ENCODE results near the gene ZBTB39.
"Not testable (repeated sequence)": the region's sequence is repeated elsewhere in the genome, so short reads cannot be mapped to it uniquely, and the experiment has no call there.

ZBTB39 gene

GRCh38 chr12:57005980-57006808 lies at the start of gene ZBTB39:
TSS of gene ZBTB39 (minus strand) at chr12:57006546. CDS start at chr12:57004917, 1,629 bp downstream.
- no peak for DNase-seq

GRCh38 chr12:57055824-57056223 lies 49.5 kb upstream of the ZBTB39 start:
- DNase-seq = no peak

GRCh38 chr12:57053901-57054300 lies 47.6 kb upstream of the ZBTB39 start:
- not testable (repeated sequence) for DNase-seq

GRCh38 chr12:57053146-57053545 lies 46.8 kb upstream of the ZBTB39 start:
- DNase-seq = not testable (repeated sequence)

- no peak for DNase-seq
These were observed 44.7 kb upstream of the ZBTB39 start for GRCh38 chr12:57051011-57051410.

- DNase-seq = no peak
These were observed 43.5 kb upstream of the ZBTB39 start, which contains the start of gene MYO1A for GRCh38 chr12:57049890-57050289. TSS of gene MYO1A (minus strand) at chr12:57050129. CDS start at chr12:57048323, 1,806 bp downstream.

GRCh38 chr12:57049119-57049446 lies 42.7 kb upstream of the ZBTB39 start:
- no peak for DNase-seq

GRCh38 chr12:57048423-57049118 lies 42.2 kb upstream of the ZBTB39 start:
- no peak for DNase-seq

GRCh38 chr12:57047981-57048380 lies 41.6 kb upstream of the ZBTB39 start:
- no peak for DNase-seq

- no peak for DNase-seq
These were observed 40.9 kb upstream of the ZBTB39 start for GRCh38 chr12:57046947-57047890.

GRCh38 chr12:57046086-57046791 lies 39.9 kb upstream of the ZBTB39 start:
- DNase-seq = no peak

GRCh38 chr12:57044889-57045288 lies 38.5 kb upstream of the ZBTB39 start:
- no peak for DNase-seq

GRCh38 chr12:57044468-57044867 lies 38.1 kb upstream of the ZBTB39 start:
- no peak for DNase-seq

GRCh38 chr12:57042695-57043094 lies 36.3 kb upstream of the ZBTB39 start:
- no peak for DNase-seq

GRCh38 chr12:57040750-57041149 lies 34.4 kb upstream of the ZBTB39 start:
- DNase-seq = no peak

GRCh38 chr12:57040211-57040610 lies 33.9 kb upstream of the ZBTB39 start:
- no peak for DNase-seq

GRCh38 chr12:57039016-57039798 lies 32.9 kb upstream of the ZBTB39 start:
- DNase-seq = no peak

- DNase-seq = no peak
These were observed 30.9 kb upstream of the ZBTB39 start for GRCh38 chr12:57037264-57037663.

- no peak for DNase-seq
These were observed 27.1 kb upstream of the ZBTB39 start for GRCh38 chr12:57033431-57033830.

GRCh38 chr12:57031789-57032188 lies 25.4 kb upstream of the ZBTB39 start:
- DNase-seq = no peak

- peak; percentile 65 for DNase-seq
These were observed 24.9 kb upstream of the ZBTB39 start for GRCh38 chr12:57031138-57031725.

All from NCI-H2029 treated with DMSO at 0.1 percent for 48 hours (cell line).